GM23338 (cell line): Measurements from ENCODE around the gene RNF166. TPM values are rescaled to one million over a fixed set of nuclear protein-coding genes. Genes with fewer than 3 reads are reported as not detected.

Experiments
- ATAC-seq: fragments of 200-7000 bp; cut with Tn5 transposase; 3 replicates; pipeline ENCODE4 v1.9.1; 2020
- DNase-seq: peaks from one replicate; pipeline ENCODE4 v3.0.0-alpha.2; 2015; ENCODE audit warnings: low spot score
- H2AFZ ChIP-seq: fragments of 200-600 bp; sonication (generic); 2 replicates; pipeline ENCODE4 v1.8.0; 2016; ENCODE audit warnings: antibody characterized with exemption, mild to moderate bottlenecking, moderate library complexity
- H3F3A ChIP-seq: fragments of 200-600 bp; sonication (generic); replicated peaks from 2 replicates; pipeline ENCODE4 v1.8.0; 2017; ENCODE audit warnings: antibody characterized with exemption, mixed run types, low read depth
- H3K27ac ChIP-seq: fragments of 200-600 bp; sonication (generic); 2 replicates; pipeline ENCODE4 v1.6.1; 2016; ENCODE audit warnings: low read depth
- H3K27me3 ChIP-seq: fragments of 200-600 bp; sonication (generic); 2 replicates; pipeline ENCODE4 v1.8.0; 2016; ENCODE audit warnings: mild to moderate bottlenecking, mixed run types, moderate library complexity; ENCODE audit not compliant: insufficient read depth
- H3K36me3 ChIP-seq: fragments of 200-600 bp; sonication (generic); 2 replicates; pipeline ENCODE4 v1.8.0; 2016; ENCODE audit warnings: mild to moderate bottlenecking; ENCODE audit not compliant: insufficient read depth
- H3K4me1 ChIP-seq: fragments of 200-600 bp; sonication (generic); 2 replicates; pipeline ENCODE4 v1.8.0; 2016; ENCODE audit warnings: mild to moderate bottlenecking, moderate library complexity; ENCODE audit not compliant: insufficient read depth
- H3K4me2 ChIP-seq: fragments of 200-600 bp; sonication (generic); 2 replicates; pipeline ENCODE4 v1.7.1; 2017; ENCODE audit warnings: mixed run types
- H3K4me3 ChIP-seq: fragments of 200-600 bp; sonication (generic); 2 replicates; pipeline ENCODE4 v1.6.1; 2016; ENCODE audit warnings: mixed run types
- H3K79me2 ChIP-seq: fragments of 200-600 bp; sonication (generic); replicated peaks from 2 replicates; pipeline ENCODE4 v1.8.0; 2017; ENCODE audit warnings: mild to moderate bottlenecking; ENCODE audit not compliant: insufficient read depth
- H3K9me2 ChIP-seq: fragments of 200-600 bp; sonication (generic); 2 replicates; pipeline ENCODE4 v1.8.0; 2017; ENCODE audit not compliant: insufficient read depth
- H4K20me1 ChIP-seq: fragments of 200-600 bp; sonication (generic); replicated peaks from 2 replicates; pipeline ENCODE4 v1.8.0; 2017; ENCODE audit warnings: mild to moderate bottlenecking; ENCODE audit not compliant: insufficient read depth
- H3K27ac Mint-ChIP-seq: 2 replicates; pipeline ENCODE4 v1.8.0; 2020; ENCODE audit warnings: inconsistent platforms, mild to moderate bottlenecking, moderate library complexity, mixed read lengths
- H3K27me3 Mint-ChIP-seq: 3 replicates; pipeline ENCODE4 v1.8.0; 2022; ENCODE audit warnings: low read depth, mild to moderate bottlenecking, moderate library complexity, mixed read lengths, inconsistent platforms; ENCODE audit not compliant: insufficient read depth, poor library complexity
- H3K36me3 Mint-ChIP-seq: 3 replicates; pipeline ENCODE4 v1.8.0; 2021; ENCODE audit warnings: low read depth, mild to moderate bottlenecking, inconsistent platforms, moderate library complexity, mixed read lengths
- H3K4me1 Mint-ChIP-seq: 3 replicates; pipeline ENCODE4 v1.8.0; 2020; ENCODE audit warnings: mild to moderate bottlenecking, inconsistent platforms, mixed read lengths
- H3K4me3 Mint-ChIP-seq: 3 replicates; pipeline ENCODE4 v1.8.0; 2021; ENCODE audit warnings: moderate library complexity, mild to moderate bottlenecking, inconsistent platforms, mixed read lengths
- H3K9me3 Mint-ChIP-seq: 3 replicates; pipeline ENCODE4 v1.8.0; 2020; ENCODE audit warnings: moderate library complexity, mild to moderate bottlenecking, inconsistent platforms, mixed read lengths
- CREB1 ChIP-seq: fragments of 250-450 bp; sonication (Bioruptor Pico); IDR thresholded peaks from 2 replicates; pipeline ENCODE4 v1.5.0; 2020; ENCODE audit warnings: low read depth, mild to moderate bottlenecking, moderate library complexity
- EZH2 ChIP-seq: fragments of 200-600 bp; sonication (generic); IDR thresholded peaks from one replicate; pipeline ENCODE4 v1.8.0; 2017; ENCODE audit warnings: antibody characterized with exemption, mild to moderate bottlenecking, low read depth; ENCODE audit not compliant: unreplicated experiment
- EZH2phosphoT487 ChIP-seq: fragments of 200-600 bp; sonication (generic); IDR thresholded peaks from one replicate; pipeline ENCODE4 v1.8.1; 2018; ENCODE audit warnings: antibody characterized with exemption; ENCODE audit not compliant: unreplicated experiment
- JUNB ChIP-seq: IDR thresholded peaks from one replicate; pipeline ENCODE4 v1.6.1; 2016; ENCODE audit warnings: antibody characterized with exemption; ENCODE audit not compliant: unreplicated experiment
- NANOG ChIP-seq: IDR thresholded peaks from 2 replicates; pipeline ENCODE4 v1.6.1; 2016; ENCODE audit warnings: antibody characterized with exemption, borderline replicate concordance
- POLR2AphosphoS5 ChIP-seq: IDR thresholded peaks from 2 replicates; pipeline ENCODE4 v1.6.1; 2016; ENCODE audit warnings: antibody characterized with exemption, low read depth
- STAT1 ChIP-seq: IDR thresholded peaks from one replicate; pipeline ENCODE4 v1.6.1; 2016; ENCODE audit warnings: antibody characterized with exemption; ENCODE audit not compliant: unreplicated experiment
- ZNF114 ChIP-seq: fragments of 250-450 bp; sonication (Bioruptor Pico); IDR thresholded peaks from 2 replicates; pipeline ENCODE4 v1.5.0; 2020; ENCODE audit warnings: mild to moderate bottlenecking, moderate library complexity
- ZNF331 ChIP-seq: fragments of 250-450 bp; sonication (Bioruptor Pico); IDR thresholded peaks from 2 replicates; pipeline ENCODE4 v1.5.0; 2020; ENCODE audit warnings: low read depth, mild to moderate bottlenecking, moderate library complexity
- polyA plus RNA-seq: library from polyadenylated mRNA; unstranded; fragments of >200 nt; fragmentation: Nextera tagmentation; extraction: Ambion mirVana; gene quantifications from 2 replicates; pipeline ENCODE4 v1.2.1, GENCODE V29; 2016
- total RNA-seq: library from RNA; depleted of rRNA; stranded (reverse); fragments of >200 nt; shearing (Covaris generic); gene quantifications from 2 replicates; pipeline ENCODE4 v1.2.3, GENCODE V29; 2014
- TF ChIP-seq, protein P1 (sequence below), 2 experiments: fragments of 200-600 bp in 1 of 2; sonication (generic) in 1 of 2; conservative IDR thresholded peaks; 2 replicates each; pipeline versions ENCODE4 v1.5.1 to v1.6.1; 2016 to 2017; ENCODE audit warnings: antibody characterized with exemption in 2 of 2, low read depth in 2 of 2, mild to moderate bottlenecking in 2 of 2, moderate library complexity in 1 of 2
- TF ChIP-seq, protein P2 (sequence below): IDR thresholded peaks from 2 replicates; pipeline ENCODE4 v1.6.1; 2016; ENCODE audit warnings: antibody characterized with exemption
- TF ChIP-seq, protein P3 (sequence below): fragments of 250-450 bp; sonication (Bioruptor Pico); IDR thresholded peaks from 2 replicates; pipeline ENCODE4 v1.5.0; 2020; ENCODE audit warnings: mild to moderate bottlenecking, moderate library complexity
- TF ChIP-seq, protein P4 (sequence below): IDR thresholded peaks from one replicate; pipeline ENCODE4 v1.6.1; 2018; ENCODE audit warnings: antibody characterized with exemption; ENCODE audit not compliant: unreplicated experiment

The RNF166 gene
- total and polyA plus RNA-seq, 2 experiments from 2014 or later = 24.9 to 43.4 TPM

DNA sequence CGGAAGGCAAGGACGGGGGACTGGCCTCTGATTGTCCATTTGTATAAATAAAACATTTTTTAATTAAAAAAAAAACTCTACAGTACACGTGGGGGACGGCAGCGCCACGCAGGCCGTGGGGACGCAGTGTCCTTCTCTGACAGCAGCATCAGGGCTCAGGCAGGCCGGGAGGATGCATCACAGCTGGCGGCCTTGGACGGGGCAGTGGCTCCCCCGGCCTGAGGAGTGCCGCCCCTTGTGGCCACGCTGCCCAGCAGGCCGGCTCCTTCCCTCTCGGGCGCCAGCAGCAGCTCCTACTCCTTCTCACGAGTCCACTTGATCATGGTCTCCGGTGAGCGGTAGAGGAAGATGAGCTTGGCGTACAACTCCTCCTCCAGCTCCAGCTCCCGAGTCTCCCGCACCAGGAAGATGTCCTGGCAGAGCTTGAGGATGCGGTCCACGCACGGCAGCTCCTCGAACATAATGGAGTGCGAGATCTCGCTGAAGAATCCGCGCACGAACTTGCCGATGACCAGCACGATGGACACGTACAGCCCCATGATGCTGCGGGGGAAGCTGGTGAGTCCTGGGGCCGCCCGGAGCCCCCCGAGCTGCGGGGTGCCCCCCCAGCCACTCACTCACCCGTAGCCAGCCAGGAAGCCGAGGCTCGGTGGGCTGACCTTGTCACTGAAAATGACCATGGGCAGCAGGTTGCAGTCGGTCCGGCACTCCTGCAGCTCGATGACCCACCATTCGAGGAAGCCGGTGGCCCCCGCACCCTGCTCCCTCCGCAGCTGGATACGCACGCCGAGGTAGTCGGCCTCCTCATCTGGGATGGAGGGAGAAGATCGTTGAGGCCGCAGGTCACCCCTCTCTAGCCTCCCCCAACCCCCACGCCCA, 9.3 kb upstream of the RNF166 start:
- Histone ChIP-seq H3K36me3 (no peaks in the 10 kb centered on the region), H4K20me1 (no peaks in the 10 kb centered on the region), H3F3A (no peaks in the 10 kb centered on the region)

More for the DNA sequence above, 9.3 kb upstream of the RNF166 start:
- Histone ChIP-seq H2AFZ (no peak overlapping the region), H3K4me1 (no peaks in the 10 kb centered on the region), H3K27me3 (no peaks in the 10 kb centered on the region), H3K79me2 (no peaks in the 10 kb centered on the region), H3K4me3 (no peak overlapping the region), H3K4me2 (no peak overlapping the region), H3K9me2 (no peaks in the 10 kb centered on the region), H3K27ac (no peak overlapping the region)
- H3K4me1 Mint-ChIP-seq = peaks cover 7% of the 10 kb centered on the region
- no peak for TF ChIP-seq CREB1 (CRISPR knock-in tag)
- TF ChIP-seq EZH2 = no peak
- no peak for TF ChIP-seq STAT1
- TF ChIP-seq, protein P1, sequence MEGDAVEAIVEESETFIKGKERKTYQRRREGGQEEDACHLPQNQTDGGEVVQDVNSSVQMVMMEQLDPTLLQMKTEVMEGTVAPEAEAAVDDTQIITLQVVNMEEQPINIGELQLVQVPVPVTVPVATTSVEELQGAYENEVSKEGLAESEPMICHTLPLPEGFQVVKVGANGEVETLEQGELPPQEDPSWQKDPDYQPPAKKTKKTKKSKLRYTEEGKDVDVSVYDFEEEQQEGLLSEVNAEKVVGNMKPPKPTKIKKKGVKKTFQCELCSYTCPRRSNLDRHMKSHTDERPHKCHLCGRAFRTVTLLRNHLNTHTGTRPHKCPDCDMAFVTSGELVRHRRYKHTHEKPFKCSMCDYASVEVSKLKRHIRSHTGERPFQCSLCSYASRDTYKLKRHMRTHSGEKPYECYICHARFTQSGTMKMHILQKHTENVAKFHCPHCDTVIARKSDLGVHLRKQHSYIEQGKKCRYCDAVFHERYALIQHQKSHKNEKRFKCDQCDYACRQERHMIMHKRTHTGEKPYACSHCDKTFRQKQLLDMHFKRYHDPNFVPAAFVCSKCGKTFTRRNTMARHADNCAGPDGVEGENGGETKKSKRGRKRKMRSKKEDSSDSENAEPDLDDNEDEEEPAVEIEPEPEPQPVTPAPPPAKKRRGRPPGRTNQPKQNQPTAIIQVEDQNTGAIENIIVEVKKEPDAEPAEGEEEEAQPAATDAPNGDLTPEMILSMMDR (conservative IDR thresholded peaks at IDR 0.05; ENCODE audit: low read depth in 2 of 2) = no peak
- no peak for TF ChIP-seq POLR2AphosphoS5
- no peak for TF ChIP-seq ZNF114
- TF ChIP-seq, protein P2, sequence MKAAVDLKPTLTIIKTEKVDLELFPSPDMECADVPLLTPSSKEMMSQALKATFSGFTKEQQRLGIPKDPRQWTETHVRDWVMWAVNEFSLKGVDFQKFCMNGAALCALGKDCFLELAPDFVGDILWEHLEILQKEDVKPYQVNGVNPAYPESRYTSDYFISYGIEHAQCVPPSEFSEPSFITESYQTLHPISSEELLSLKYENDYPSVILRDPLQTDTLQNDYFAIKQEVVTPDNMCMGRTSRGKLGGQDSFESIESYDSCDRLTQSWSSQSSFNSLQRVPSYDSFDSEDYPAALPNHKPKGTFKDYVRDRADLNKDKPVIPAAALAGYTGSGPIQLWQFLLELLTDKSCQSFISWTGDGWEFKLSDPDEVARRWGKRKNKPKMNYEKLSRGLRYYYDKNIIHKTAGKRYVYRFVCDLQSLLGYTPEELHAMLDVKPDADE = no peak
- no peak for TF ChIP-seq JUNB
- TF ChIP-seq, protein P3, sequence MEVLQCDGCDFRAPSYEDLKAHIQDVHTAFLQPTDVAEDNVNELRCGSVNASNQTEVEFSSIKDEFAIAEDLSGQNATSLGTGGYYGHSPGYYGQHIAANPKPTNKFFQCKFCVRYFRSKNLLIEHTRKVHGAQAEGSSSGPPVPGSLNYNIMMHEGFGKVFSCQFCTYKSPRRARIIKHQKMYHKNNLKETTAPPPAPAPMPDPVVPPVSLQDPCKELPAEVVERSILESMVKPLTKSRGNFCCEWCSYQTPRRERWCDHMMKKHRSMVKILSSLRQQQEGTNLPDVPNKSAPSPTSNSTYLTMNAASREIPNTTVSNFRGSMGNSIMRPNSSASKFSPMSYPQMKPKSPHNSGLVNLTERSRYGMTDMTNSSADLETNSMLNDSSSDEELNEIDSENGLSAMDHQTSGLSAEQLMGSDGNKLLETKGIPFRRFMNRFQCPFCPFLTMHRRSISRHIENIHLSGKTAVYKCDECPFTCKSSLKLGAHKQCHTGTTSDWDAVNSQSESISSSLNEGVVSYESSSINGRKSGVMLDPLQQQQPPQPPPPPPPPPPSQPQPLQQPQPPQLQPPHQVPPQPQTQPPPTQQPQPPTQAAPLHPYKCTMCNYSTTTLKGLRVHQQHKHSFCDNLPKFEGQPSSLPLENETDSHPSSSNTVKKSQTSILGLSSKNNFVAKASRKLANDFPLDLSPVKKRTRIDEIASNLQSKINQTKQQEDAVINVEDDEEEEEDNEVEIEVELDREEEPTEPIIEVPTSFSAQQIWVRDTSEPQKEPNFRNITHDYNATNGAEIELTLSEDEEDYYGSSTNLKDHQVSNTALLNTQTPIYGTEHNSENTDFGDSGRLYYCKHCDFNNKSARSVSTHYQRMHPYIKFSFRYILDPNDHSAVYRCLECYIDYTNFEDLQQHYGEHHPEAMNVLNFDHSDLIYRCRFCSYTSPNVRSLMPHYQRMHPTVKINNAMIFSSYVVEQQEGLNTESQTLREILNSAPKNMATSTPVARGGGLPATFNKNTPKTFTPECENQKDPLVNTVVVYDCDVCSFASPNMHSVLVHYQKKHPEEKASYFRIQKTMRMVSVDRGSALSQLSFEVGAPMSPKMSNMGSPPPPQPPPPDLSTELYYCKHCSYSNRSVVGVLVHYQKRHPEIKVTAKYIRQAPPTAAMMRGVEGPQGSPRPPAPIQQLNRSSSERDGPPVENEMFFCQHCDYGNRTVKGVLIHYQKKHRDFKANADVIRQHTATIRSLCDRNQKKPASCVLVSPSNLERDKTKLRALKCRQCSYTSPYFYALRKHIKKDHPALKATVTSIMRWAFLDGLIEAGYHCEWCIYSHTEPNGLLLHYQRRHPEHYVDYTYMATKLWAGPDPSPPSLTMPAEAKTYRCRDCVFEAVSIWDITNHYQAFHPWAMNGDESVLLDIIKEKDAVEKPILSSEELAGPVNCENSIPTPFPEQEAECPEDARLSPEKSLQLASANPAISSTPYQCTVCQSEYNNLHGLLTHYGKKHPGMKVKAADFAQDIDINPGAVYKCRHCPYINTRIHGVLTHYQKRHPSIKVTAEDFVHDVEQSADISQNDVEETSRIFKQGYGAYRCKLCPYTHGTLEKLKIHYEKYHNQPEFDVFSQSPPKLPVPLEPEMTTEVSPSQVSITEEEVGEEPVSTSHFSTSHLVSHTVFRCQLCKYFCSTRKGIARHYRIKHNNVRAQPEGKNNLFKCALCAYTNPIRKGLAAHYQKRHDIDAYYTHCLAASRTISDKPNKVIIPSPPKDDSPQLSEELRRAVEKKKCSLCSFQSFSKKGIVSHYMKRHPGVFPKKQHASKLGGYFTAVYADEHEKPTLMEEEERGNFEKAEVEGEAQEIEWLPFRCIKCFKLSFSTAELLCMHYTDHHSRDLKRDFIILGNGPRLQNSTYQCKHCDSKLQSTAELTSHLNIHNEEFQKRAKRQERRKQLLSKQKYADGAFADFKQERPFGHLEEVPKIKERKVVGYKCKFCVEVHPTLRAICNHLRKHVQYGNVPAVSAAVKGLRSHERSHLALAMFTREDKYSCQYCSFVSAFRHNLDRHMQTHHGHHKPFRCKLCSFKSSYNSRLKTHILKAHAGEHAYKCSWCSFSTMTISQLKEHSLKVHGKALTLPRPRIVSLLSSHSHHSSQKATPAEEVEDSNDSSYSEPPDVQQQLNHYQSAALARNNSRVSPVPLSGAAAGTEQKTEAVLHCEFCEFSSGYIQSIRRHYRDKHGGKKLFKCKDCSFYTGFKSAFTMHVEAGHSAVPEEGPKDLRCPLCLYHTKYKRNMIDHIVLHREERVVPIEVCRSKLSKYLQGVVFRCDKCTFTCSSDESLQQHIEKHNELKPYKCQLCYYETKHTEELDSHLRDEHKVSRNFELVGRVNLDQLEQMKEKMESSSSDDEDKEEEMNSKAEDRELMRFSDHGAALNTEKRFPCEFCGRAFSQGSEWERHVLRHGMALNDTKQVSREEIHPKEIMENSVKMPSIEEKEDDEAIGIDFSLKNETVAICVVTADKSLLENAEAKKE (CRISPR knock-in tag) = no peak
- no peak for TF ChIP-seq EZH2phosphoT487
- no peak for TF ChIP-seq ZNF331
- TF ChIP-seq NANOG = no peak
- TF ChIP-seq, protein P4, sequence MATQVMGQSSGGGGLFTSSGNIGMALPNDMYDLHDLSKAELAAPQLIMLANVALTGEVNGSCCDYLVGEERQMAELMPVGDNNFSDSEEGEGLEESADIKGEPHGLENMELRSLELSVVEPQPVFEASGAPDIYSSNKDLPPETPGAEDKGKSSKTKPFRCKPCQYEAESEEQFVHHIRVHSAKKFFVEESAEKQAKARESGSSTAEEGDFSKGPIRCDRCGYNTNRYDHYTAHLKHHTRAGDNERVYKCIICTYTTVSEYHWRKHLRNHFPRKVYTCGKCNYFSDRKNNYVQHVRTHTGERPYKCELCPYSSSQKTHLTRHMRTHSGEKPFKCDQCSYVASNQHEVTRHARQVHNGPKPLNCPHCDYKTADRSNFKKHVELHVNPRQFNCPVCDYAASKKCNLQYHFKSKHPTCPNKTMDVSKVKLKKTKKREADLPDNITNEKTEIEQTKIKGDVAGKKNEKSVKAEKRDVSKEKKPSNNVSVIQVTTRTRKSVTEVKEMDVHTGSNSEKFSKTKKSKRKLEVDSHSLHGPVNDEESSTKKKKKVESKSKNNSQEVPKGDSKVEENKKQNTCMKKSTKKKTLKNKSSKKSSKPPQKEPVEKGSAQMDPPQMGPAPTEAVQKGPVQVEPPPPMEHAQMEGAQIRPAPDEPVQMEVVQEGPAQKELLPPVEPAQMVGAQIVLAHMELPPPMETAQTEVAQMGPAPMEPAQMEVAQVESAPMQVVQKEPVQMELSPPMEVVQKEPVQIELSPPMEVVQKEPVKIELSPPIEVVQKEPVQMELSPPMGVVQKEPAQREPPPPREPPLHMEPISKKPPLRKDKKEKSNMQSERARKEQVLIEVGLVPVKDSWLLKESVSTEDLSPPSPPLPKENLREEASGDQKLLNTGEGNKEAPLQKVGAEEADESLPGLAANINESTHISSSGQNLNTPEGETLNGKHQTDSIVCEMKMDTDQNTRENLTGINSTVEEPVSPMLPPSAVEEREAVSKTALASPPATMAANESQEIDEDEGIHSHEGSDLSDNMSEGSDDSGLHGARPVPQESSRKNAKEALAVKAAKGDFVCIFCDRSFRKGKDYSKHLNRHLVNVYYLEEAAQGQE = no peak
- no peak overlapping the region for H3K27ac Mint-ChIP-seq
- DNase-seq (no peak), ATAC-seq (no peak)
- H3K27me3 Mint-ChIP-seq = peaks cover 12% of the 10 kb centered on the region
- peaks cover 30% of the 10 kb centered on the region for H3K36me3 Mint-ChIP-seq
- H3K4me3 Mint-ChIP-seq = no peak overlapping the region
- H3K9me3 Mint-ChIP-seq = no peaks in the 10 kb centered on the region
